CD4-positive, alpha-beta T cell treated with Interleukin-10 for 1 hour (primary cell): ENCODE results near the gene CITED4.

Source experiments
- DNase-seq: peaks from one replicate; pipeline ENCODE4 v3.0.0-alpha.2; 2020

Gene CITED4

DNA sequence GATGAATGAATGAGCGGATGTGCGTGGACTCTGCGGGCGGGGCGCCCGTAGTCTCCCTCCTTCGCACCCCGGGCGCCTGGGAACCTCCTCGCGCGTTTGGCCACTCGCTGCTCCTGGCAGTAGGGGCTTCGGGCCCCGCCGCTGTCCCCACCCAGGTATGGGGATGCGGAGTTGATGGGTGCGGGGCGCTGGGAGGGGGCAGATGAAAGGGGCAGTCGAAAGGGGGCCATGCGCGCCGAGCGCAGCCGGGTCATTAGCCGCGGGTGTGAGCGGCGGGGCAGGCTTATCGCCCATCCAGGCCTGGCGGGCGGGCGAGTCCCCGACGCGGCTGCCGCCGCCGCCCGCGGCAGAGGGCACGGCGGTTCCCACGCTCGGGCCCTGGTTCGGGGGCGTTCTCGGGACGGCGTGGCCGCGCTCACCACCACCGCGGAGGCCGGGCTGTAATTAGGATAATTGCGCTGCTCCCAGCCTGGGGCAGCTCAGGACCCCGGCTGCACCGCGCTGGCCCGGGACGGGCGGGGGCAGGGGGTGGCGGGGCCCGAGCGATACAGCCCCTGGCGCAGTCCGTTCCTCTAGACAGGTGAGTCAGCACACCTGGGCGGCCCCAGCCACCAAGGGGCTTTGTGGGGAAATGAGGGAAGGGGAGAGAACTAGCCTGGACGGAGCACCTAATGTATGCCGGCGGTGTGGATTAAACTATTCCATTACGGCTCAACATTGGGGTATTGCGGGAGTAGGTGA, 22.1 kb upstream of the CITED4 start:
- no peak for DNase-seq

DNA sequence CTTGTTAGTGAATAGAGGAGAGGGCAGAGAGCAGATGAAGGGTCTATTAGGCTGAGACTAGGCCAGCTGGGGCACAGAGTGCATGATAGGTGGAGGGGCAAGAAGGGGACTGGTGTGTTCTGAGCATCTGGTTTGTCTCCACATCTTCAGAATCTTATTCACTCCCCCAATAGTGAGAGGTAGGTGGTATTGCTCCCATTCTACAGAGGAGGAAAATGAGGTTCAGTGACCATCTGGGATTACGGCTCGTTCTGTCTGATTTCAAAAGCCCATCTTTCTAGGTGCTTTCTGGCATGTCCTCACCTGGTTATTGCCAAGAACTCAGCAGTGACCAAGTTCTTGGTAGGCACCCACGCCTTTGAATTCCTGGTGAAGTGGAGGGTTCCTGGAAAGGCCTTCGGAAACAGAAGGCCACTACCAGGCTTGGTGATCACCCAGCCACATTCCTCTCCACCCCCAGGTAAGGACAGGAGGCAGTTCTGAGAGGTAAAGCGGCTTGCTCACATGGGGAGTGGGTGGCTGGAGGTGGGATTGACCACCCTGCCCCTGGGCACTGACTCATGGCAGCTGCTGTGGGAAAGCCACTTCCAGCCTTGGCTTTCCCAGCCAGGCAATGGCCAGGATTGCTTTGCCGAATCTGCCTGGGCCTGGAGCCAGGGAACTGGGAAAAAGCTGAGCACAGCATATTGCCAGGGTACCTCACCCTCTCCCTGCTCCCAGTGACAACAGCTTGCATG, 18.8 kb upstream of the CITED4 start:
- DNase-seq: no peak

DNA sequence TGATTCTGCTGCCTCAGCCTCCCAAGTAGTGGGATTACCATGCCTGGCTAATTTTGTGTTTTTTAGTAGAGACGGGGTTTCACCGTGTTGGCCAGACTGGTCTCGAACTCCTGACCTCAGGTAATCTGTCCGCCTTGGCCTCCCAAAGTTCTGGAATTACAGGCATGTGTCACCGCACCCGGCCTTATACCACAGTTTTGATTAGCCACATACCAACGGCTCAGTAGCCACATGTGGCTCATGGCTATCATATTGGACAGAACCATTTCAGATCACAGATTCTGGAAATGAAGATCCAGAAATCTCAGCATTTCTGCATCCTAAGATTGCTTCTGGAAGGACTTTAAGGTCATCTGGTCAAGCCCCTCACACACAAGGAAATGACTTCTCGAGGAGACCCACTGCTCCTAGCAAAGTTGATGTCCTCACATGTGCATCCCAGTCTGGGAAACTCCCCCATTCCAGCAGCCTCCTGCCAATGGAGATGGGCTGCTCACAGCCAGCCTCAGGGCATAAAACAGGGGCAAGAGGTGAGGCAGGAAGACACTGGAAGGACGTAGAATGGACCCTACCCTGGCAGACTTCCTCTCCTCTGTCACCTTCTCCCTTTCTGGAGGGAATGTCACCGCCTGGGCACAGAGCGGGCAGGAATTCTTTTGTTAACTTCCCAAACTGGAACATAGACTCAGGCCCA, 17.5 kb upstream of the CITED4 start:
- DNase-seq: no peak

DNA sequence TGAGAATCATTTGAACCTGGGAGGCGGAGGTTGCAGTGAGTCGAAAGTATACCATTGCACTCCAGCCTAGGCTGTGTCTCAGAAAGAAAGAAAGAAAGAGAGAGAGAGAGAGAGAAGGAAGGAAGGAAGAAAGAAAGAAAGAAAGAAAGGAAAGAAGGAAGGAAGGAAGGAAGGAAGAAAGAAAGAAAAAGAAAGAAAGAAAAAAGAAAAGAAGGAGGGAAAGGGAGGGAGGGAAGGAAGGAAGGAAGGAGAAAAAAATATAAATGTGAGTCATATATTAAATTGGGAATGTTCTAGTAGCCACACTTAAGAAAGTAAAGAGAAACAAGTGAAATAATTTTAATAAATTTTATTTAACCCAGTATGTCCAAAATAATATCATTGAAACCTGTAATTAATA, 16.7 kb upstream of the CITED4 start:
- DNase-seq: no peak

DNA sequence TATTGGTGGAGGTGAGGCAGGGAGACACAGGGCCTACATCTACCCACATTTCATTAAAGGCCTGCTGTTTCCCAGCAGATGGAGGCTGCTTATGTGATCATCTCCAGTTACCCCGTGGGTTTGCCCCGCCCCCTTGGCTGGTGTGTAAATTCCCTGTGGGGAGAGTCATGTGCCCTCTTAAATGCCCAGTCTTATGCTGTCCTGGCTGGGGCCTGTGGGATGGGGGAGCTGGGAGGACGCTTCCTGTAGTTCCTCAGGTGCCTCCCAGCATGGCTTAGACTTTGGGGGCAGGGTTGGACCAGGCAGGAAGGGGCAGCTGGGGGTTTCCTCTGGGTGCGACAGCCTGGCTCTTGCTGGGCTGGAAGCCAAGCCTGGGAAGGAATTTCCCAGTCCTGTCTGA, 15.5 kb upstream of the CITED4 start:
- DNase-seq: peak; percentile 19

DNA sequence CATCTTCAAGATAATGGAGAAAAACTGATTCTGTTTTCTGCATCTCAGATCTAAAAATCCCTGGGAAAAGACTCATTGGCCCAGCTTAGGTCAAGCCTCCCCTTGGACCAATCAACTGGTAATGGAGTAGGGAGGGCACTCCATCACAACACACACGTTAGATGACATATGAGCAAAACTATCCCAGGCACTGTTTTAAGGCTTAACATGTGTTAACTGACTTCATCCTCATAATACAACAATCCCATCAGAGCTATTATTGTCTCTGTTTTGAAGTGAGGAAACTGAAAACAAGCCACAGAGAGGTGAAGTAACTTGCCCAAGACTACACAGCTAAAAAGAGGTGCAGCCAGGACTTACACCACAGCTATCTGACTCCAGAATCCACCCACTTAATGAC, 14.7 kb upstream of the CITED4 start:
- no peak for DNase-seq

DNA sequence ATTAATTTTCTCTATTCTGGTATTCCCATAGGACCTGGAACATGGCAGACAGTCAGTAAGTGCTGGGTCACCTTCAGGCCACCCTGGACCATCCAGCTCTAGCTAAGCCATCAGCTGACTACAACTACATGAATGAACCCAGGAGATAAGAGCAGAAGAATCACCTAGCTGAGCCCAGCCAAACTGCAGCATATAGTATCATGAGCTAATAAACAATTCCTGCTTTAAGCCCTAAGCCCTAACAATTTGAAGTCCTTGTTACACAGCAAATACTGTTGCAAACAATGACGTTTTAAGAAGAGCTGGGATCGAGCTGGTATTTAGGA, 14.2 kb upstream of the CITED4 start:
- DNase-seq: no peak

DNA sequence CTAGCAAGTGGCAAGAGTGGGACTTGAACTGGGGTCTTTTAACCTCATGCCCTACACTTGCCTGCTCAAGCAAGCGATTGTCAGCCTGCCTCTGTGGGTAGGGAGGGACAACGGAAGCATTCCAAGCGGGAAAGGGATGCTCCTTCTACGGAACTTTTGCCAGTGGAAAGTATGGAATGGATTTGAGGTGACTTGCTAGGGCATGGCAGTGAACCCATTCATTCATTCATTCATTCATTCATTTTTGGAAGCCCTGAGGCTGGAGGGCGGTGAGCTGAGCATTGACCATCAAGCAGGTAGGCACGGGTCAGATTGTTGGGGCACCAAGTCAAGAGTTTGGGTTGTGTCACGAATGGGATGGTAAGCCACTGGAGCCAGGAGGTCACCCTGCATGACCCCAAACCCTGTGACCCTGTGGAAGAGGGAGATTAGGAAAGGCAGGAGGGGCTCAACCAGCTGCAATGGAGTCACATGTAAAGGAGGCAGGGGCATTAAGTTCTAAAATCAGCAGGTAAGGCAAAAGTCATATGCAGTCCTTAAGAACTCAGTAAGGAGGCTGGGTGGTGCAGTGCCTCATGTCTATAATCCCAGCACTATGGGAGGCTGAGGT, 11.8 kb upstream of the CITED4 start:
- no peak for DNase-seq

DNA sequence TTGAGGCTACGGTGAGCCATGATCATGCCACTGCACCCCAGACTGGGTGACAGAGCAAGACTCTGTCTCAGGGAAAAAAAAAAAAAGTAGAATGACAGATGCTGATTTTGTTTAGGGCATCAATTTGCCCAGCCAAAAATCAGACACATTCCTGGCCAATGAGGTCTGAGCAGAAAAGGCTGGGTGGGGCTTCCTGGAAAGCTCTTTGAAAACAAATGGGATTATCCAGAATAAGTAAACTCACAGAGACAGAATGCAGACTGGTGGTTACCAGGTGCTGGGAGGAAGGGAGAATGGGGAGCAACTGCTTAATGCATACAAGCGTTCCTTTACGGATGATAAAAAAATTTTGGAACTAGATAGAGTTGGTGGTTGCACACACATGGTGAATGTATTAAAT, 10.1 kb upstream of the CITED4 start:
- DNase-seq: no peak

DNA sequence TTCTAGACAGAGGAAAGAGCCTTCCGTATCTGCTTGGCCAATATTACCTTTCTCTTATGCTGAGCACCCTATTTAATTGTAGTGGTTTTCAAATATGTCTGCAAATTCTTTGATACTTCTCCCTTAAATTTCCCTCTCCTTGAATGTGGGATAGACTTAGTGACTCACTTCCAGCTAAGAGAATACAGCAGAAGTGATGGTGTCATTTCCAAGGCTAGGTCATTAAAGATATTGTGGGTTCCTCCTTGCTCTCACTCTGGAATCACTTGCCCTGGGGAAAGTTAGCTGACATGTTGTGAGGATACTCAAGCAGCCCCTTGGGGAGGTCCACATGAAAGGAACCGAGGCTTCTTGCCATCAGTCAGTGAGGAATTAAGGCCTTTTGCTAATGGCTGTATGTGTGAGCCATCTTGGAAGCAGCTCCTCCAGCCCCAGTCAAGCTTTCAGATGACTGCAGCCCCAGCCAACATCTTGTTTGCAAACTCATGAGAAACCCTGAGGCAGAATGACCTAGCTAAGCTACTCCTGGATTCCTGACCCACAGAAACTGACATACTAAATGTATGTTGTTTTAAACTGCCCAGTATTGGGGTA, 8.1 kb upstream of the CITED4 start:
- no peak for DNase-seq

DNA sequence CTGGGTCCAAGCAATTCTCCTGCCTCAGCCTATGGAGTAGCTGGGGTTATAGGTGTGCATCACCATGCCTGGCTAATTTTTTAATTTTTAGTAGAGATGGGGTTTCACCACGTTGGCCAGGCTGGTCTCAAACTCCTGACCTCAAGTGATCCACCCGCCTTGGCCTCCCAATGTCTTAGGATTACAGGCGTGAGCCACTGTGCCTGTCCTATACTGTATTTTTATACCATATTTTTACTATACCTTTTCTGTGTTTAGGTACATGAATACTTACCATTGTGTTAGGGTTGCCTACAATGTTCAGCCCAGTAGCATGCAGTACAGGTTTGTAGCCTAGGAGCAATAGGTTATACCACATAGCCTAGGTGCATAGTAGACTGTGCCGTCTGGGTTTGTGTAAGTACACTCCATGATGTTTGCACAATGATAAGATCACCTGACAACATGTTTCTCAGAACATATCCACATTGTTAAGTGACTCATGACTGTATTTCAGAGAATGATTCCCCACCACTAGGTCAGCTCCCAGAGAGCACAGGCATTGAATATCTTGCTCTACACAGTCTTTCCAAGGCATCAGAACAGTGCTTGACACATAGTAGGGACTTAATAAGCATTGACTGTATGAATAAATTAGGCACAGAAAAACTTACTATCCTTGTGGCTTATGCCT, 6.0 kb upstream of the CITED4 start:
- no peak for DNase-seq

DNA sequence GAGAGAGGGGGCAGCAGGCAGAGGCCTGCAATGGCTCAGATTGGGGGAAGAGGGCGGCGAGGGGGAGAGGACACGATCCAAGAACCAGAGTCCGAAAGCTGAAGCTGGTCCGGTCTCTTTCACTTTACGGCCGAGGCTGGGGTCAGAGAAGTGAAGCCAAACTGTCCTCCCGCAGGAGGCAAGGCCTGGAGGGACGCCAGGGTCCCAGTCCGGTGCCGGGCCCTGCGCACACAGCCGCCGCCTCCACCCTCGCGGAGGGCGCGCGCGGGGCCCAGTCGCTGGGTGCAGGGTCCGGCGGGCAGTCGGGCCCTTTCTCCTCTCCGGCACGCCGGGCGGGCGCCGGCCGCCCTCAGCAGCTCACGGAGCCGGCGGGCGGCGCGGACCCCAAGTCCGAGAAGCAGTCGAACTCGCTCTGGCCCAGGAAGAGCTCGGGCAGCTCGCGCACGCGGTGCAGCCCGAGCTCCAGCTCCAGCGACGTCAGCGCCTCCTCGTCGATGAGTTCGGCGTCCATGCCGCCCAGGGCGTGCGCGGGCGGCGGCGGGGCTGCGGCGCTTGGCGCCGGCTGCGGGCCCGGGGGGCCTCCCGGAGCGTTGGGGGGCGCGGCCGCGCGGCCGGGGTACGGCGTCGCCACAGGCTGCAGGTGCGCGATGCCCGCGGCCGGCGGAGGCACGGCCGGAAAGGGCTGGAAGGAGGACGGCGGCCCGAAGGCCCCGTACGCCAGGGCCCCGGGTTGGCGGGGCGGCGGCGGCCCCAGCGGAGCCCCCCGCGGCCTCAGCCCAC, 749 bp downstream of the CITED4 start:
- DNase-seq: peak; percentile 35

DNA sequence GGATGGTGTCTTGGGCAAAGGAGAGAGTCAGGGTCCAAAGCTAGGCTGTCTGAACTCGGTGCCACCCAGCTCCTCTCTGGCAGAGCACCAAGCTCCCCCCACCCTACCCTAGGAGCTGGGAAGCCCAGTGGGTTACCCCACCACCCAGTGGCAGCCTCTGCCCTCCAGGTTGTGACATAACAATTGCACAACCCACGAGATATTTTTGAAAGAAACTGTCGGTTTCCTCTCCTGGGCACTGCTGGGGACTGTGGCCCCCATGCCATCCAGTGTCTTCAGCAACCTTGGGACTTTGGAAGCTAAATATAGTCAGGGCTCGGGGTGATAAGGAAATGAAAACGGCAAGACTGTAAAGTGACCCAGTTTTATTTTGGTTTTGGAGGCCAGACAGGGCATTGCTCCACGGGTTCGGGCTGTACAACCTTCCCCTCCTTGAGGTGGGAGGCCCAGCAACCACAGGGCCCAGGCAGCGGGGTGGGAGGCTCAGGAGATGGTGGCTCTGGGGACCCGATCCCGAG, 1.4 kb downstream of the CITED4 start:
- no peak for DNase-seq

DNA sequence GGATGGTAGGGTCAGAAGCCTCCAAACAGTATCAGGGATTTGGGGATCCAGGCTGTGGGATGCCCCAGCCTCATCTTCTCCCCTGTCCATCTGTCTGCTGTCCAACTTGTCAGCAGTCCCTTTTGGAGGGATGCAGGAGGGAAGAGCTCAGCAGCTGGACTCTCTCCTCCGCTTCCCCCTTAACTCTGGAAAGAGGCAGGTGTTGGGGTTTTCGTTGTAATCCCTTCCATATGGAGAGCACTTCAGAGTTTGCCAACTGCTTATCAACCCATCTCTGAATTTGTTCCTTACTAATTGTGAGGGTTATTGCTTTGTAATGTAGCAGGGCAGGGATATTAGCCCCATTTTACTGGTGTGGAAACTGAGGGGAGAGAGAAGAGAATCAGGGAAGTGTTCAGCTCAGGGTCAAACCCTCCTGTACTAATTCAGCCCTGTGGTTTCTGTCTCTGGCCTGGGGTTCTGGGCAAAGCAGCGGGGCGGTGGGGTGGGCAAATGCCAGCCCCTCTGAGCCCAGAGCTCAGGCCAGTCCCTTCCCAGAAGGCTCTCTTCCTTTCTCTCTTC, 3.2 kb downstream of the CITED4 start:
- DNase-seq: no peak

DNA sequence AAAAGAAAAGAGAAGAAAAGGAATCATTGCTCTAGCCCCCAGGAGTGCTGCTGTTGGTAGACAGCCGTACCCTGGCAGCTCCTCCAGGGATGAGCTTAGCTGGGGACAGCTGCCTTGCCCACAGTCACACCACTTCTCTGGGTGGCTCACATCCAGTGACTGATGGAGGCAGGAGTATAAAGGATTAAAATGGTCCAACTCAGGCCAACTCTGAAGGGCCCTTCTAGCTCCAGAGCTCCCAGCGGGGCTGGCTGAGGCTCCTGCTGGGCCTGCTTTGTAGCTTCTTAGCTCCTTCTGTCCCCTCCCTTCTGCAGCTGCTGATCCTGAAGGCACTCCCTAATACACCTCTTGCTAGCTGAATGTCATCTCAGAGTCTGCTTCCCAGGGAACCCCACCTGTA, 4.4 kb downstream of the CITED4 start:
- no peak for DNase-seq

DNA sequence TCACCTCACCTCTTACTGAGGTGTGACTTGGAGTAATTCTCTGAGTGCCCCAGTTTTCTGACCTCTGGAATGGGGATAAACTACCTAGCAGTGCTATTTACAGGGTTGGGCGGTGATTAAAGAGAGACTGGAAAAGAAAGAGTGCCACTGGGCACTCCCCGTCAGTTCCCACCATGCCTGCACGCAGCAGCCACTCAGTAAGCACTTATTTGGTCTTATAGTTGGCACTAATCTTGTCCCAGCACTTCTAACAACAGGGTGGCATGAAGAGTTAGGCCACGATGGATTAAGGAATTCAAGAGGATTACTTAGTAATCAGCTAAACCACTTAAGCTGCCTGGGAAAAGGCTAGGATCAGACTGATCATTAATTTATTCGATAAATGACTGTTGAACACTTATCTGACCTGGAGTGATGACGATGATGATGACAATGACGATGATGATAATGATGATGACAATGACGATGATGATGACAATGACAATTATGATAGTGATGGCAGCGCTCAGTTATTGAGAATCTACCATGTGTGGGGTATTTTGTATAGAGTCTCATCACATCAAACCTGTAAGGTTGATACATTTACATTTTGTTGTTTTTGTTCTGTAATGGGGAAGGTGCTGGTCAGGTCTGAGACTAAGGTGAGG, 5.4 kb downstream of the CITED4 start:
- no peak for DNase-seq

DNA sequence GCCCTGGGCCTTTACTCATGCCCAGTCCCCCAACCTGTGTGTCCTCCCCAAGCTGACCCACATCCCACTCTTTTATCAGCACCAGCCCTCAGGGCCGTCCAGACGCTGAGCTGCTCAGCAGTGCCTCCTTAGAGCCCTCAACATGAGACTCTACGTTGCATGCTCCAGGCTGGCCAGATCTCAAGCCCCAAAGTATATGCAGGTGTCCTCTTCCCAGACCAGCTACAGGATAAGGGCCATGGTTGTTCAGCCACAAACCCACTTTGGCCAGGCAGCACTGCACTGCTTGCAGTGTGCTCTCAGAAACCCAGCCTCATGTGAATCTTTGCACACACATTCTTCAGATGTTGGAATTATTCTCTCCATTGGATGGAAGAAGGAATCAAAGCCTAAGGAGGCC, 6.0 kb downstream of the CITED4 start:
- DNase-seq: no peak

DNA sequence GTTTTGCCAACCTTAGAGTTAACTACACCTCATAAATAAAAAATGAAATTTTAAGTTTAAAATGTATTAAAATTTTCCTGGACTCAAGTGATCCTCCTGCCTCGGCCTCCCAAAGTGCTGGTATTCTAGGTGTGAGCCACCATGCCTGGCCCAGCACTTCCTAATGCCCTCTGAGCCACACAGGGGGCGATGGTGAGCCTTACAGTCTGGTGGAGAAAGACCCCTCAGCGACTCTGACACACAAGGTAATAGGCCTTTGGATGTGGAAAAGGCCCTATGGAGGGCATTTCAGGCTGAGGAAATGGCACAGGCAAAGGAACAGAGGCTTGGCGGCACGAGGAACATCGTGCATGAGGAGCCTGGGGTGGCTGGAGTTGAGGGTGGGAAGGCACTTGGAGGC, 6.7 kb downstream of the CITED4 start:
- peak; percentile 24 for DNase-seq

DNA sequence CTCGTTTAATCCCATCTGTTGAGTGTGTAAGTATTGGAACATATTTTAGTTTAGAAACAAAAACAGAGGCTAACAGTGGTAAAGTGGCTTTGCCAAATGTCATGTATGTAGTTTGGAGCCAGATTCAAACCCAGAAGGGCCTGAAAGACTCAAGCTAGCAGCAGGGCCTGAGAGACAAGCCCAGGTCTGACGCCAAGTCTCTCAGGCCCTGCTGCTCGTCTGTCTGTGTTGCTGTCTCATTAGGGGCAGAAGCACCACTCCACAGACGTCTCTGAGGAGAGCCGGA, 8.3 kb downstream of the CITED4 start:
- no peak for DNase-seq

DNA sequence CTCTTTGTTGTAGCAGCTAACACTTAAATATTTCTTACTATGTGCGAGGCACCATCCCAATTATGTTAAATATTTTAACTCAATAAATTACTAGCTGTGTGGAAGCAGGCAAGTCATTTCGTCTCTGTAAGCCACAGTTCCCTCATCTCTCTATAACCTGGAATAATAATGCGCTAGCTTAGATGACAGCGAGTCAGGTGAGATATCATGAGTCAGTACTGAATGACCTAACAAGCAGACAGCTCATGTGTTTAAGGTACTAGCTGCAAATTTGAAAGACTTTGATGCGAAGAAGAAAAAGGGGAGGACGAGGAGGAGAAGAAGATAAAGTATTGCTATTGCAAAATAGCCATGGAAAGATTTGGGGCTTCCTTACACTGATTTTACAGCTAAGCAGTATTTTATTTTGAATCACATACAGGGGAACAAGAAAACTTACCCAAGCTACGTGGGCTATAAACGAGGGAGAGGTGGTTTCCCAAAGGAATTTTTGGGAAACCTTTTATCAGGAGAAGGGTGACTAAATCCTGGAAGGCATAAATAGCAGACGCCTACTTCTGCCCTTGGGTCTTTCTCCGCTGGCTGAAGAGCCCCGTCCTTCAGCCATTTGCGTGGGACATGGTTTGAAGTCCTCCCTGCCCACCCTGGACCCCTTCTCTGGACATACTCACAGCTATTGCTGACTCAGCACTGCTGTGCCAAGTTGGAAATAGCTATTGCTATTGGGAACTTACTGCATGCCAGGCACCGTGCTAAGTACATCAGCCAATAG, 8.9 kb downstream of the CITED4 start:
- no peak for DNase-seq
